ENCODE data around the gene RRP36. TPM values are rescaled to one million over a fixed set of nuclear protein-coding genes. Genes with fewer than 3 reads are reported as not detected.

The RRP36 gene
- total RNA-seq, 4 donors from 2014 or later, result 39.2 to 75.9 (median 50.4) TPM

GRCh38 chr6:43047998-43048397 is 26.6 kb downstream of the RRP36 start:
- TF ChIP-seq, protein P1, sequence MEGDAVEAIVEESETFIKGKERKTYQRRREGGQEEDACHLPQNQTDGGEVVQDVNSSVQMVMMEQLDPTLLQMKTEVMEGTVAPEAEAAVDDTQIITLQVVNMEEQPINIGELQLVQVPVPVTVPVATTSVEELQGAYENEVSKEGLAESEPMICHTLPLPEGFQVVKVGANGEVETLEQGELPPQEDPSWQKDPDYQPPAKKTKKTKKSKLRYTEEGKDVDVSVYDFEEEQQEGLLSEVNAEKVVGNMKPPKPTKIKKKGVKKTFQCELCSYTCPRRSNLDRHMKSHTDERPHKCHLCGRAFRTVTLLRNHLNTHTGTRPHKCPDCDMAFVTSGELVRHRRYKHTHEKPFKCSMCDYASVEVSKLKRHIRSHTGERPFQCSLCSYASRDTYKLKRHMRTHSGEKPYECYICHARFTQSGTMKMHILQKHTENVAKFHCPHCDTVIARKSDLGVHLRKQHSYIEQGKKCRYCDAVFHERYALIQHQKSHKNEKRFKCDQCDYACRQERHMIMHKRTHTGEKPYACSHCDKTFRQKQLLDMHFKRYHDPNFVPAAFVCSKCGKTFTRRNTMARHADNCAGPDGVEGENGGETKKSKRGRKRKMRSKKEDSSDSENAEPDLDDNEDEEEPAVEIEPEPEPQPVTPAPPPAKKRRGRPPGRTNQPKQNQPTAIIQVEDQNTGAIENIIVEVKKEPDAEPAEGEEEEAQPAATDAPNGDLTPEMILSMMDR (IDR thresholded peaks at IDR 0.05), result no peak
- TF ChIP-seq POLR2A (IDR thresholded peaks at IDR 0.05), result no peak
- Histone ChIP-seq H3K9me3 (no peaks in the 10 kb centered on the region), H3K4me3 (no peak overlapping the region), H3K36me3 (peaks cover 0 to 67% (median 0%) of the 10 kb centered on the region in 3 donors), H3K27ac (no peak overlapping the region), H3K27me3 (no peaks in the 10 kb centered on the region), H3K4me1 (peaks cover 0 to 9% (median 1%) of the 10 kb centered on the region in 4 donors)
- DNase-seq, result no peak

- H3K4me3 ChIP-seq, result no peak overlapping the region
- no peak overlapping the region for H3K27ac ChIP-seq
- DNase-seq, result no peak
- H3K36me3 ChIP-seq, result peaks cover 0 to 50% (median 0%) of the 10 kb centered on the region in 3 donors
- H3K9me3 ChIP-seq, result no peaks in the 10 kb centered on the region
- peaks cover 0 to 9% (median 2%) of the 10 kb centered on the region in 4 donors for H3K4me1 ChIP-seq
- no peaks in the 10 kb centered on the region for H3K27me3 ChIP-seq
- TF ChIP-seq, protein P1 (IDR thresholded peaks at IDR 0.05), result no peak
- TF ChIP-seq POLR2A (IDR thresholded peaks at IDR 0.05), result no peak
Measured at GRCh38 chr6:43050981-43051380, 29.6 kb downstream of the RRP36 start.

GRCh38 chr6:43052225-43052841 is 30.9 kb downstream of the RRP36 start:
- Histone ChIP-seq H3K4me1 (peaks cover 0 to 9% (median 2%) of the 10 kb centered on the region in 4 donors), H3K27me3 (no peaks in the 10 kb centered on the region), H3K36me3 (peaks cover 0 to 49% (median 0%) of the 10 kb centered on the region in 3 donors), H3K9me3 (no peaks in the 10 kb centered on the region), H3K27ac (peak overlapping the region in 3 of 4 donors; percentile 90 to 96 (median 90)), H3K4me3 (peak overlapping the region in 1 of 4 donors; percentile 84)
- no peak for DNase-seq
- TF ChIP-seq POLR2A (IDR thresholded peaks at IDR 0.05), result no peak
- TF ChIP-seq, protein P1 (IDR thresholded peaks at IDR 0.05), result no peak

- H3K27me3 ChIP-seq, result no peaks in the 10 kb centered on the region
- peak overlapping the region; percentile 65 to 85 (median 80) for H3K4me3 ChIP-seq
- H3K4me1 ChIP-seq, result peaks cover 0 to 15% (median 2%) of the 10 kb centered on the region in 4 donors
- TF ChIP-seq, protein P1 (IDR thresholded peaks at IDR 0.05), result no peak
- no peak for TF ChIP-seq POLR2A (IDR thresholded peaks at IDR 0.05)
- DNase-seq, result peak in 1 of 3 donors; percentile 27
- H3K36me3 ChIP-seq, result peaks cover 0 to 51% (median 0%) of the 10 kb centered on the region in 3 donors
- H3K9me3 ChIP-seq, result no peaks in the 10 kb centered on the region
- peak overlapping the region; percentile 85 to 96 (median 90) for H3K27ac ChIP-seq
Measured at GRCh38 chr6:43052842-43053544, 31.6 kb downstream of the RRP36 start.

GRCh38 chr6:43053545-43054205 is 32.3 kb downstream of the RRP36 start, which contains the start of gene CUL7:
TSS of gene CUL7 (minus strand) at chr6:43053851. CDS start at chr6:43052788, 1,063 bp downstream.
- Histone ChIP-seq H3K27ac (peak within 1 kb of the TSS; percentile 85 to 96 (median 90)), H3K4me1 (peaks cover 0 to 22% (median 6%) of the 10 kb centered on the region in 4 donors), H3K27me3 (no peaks in the 10 kb centered on the region), H3K36me3 (peaks cover 0 to 46% (median 0%) of the 10 kb centered on the region in 3 donors), H3K9me3 (no peaks in the 10 kb centered on the region), H3K4me3 (peak within 1 kb of the TSS; percentile 65 to 85 (median 80))
- TF ChIP-seq POLR2A (IDR thresholded peaks at IDR 0.05), result peak; percentile 73 to 88
- TF ChIP-seq, protein P1 (IDR thresholded peaks at IDR 0.05), result peak in 1 of 6 experiments; percentile 1
- peak; percentile 88 to 96 (median 95) for DNase-seq
